Measurements from ENCODE around the gene AUTS2. TPM values are rescaled to one million over a fixed set of nuclear protein-coding genes. Genes with fewer than 3 reads are reported as not detected.

AUTS2 gene
- total RNA-seq, 1 donor from 2014 or later, result 0.20 TPM

DNA sequence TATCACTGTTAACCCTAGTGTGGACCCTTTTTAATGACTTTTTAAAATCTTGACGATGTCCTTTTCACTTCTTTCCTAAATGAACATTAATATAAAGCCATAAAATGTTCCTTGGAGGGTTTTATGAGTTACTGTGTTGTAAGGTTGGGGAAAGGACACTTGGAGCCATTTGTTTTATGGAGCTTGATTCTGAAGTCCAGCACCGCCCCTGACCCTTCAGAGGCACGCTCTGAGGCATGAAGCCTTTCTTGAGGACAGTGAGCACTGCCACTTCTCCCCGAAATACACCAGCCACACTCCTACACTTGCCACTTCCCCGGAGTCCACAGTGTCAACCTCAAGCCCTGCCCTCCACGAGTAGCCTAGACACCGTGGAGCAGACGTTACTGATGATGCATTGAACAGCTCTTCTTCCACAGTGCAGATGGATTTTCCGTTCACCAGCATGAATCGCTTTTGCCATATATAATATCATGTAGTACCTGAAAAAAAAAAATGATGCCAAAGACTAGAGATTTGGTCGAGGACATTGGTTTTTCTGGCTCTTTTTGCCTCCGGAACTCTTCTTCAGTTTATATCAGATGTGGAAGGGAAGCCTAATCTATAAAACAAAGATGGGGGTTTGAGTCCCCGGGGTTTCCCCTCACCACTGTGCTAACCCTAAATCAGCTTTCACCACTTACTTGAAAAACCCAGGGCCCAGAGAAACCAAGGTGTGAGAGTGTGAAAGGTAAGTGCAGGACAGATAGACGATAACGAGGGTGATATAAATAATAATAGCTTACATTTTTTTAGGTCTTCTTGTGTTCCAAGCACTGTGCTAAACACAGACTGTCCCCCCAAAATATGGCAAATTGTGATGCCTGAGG lies 881.1 kb downstream of the AUTS2 start:
- DNase-seq (ENCODE audit: low read depth, low spot score), result no peak

DNA sequence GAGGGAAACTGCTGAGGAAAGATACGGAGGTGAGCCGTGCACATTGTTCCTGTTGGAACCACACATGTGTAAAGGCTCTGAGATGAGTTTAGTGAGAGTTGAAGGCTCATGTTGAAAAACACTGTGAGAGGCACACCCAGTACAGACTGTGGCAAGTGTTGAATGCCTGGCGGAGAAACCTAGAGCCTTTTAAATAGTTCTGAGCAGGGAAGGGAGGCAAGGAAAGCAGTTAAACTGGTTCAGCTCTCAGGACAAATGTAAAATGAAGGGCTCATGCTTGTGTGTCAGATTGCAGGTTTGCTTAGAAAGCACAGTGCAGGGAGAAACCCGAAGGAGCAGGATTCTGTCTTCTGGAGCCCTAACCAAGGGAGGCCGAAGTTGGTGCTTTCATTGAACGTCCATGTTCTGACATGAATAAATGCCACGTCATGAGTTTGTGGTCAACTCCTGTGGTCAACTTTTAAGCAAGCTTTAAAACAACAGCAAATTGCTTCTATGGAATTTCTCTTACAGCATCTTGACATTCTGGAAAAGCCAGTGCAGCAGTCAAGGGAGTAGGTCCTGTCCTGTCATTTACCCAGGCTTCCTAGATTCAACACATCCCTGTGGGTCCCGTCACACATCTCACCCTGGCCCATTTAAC lies 882.8 kb downstream of the AUTS2 start:
- no peak for DNase-seq (ENCODE audit: low read depth, low spot score)

DNA sequence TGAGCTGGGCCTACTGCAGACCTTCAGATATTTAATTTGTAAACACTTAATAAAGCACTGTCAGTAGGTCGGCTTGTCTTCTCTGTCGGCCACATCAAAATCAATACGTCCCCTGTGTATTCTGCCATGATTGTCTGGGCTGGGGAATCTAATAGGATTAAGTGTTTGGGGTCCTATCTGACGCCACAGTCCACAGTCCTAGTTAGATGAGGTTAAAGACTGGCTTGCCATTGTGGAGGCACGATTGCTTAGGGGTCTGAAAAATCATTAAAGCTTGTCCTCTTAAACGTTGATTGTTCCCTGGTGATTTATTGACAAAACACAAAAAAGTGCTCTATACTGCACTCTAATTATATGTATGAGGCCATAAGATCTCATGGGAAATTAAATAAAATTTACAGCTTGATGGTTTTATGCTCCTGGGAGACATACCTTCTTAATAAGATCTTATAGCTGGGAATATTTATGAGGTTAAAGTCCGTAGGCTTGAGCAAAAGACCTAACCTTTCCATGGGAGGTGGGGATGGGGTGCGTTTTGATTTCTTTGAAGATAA lies 883.4 kb downstream of the AUTS2 start:
- DNase-seq (ENCODE audit: low read depth, low spot score), result no peak

DNA sequence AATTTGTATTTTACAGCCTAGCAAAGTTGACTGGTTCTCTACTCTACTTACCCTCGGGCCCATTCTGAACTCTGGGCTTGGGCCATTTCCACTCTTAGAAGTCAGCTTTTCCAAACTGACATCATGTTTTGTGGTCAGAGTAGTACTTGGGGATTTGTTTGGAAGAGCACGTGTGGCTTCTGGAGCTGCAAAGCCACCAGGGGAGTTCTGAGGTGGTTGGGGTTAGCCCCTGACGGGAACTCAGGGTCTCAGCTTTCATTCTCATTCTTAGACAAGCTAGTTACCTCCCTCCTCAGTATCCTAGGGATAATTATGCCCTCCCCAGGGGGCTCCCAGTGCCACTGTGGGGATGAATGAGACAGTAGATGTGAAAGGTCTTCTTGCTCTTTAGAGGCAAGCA lies 886.0 kb downstream of the AUTS2 start:
- no peak for DNase-seq (ENCODE audit: low read depth, low spot score)

DNA sequence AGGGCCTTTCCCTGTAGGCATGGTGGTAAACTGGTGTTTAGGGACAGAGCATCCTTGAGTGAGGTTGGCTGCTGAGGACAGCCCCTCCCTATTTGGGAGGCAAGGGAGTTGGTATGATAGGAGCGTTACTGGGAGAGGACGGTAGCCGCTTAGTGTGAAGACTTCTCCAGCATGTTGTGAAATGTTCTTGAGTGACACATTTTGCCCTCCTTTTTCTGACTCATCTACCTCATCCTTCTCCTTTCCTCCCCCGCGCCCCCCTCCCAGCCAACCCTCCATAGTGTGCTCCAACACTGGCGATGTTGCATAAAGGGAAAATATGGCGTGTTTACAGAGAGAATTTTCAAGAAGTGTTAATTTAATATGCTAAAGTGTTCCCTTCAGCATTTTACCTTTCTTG lies 888.7 kb downstream of the AUTS2 start:
- no peak for DNase-seq (ENCODE audit: low read depth, low spot score)

DNA sequence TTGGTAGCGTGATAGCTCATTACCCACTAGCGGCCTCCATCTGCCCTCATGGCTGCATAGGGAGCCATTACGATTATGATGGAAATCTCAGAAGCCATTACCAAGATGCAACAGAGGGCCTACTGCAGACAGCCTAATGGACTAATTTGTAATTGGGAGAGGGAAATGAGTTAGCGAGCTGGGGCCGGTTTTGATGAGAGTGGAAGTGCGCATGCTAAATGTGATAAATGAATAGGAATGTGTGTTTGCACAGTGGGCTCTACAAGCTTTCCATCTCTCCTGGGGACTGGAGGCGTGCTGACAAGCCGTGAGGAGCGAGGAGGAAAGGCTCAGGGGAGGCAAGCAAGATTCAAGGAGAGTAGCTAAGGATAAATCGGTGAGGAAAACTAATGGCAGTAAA lies 889.2 kb downstream of the AUTS2 start:
- no peak for DNase-seq (ENCODE audit: low read depth, low spot score)

DNA sequence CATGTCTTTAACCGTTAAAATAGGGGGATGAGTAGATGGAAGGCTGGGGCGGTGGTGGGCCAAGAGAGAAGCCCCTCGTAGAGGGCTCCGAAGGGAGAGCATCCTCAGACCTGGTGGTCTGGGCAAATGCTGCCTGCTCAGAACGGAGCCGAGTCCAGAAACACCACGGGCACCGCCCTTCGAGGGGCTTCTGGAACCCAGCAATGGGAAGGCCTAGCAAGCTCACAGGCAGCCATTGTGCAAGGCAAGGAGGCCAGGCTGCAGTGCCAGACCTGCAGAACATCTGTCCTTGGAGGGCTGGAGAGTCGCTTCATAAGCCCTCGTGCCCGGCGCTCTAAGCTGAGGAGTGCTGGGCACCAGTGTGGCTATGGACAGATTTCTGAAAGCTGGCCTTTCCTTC lies 889.6 kb downstream of the AUTS2 start:
- no peak for DNase-seq (ENCODE audit: low read depth, low spot score)

DNA sequence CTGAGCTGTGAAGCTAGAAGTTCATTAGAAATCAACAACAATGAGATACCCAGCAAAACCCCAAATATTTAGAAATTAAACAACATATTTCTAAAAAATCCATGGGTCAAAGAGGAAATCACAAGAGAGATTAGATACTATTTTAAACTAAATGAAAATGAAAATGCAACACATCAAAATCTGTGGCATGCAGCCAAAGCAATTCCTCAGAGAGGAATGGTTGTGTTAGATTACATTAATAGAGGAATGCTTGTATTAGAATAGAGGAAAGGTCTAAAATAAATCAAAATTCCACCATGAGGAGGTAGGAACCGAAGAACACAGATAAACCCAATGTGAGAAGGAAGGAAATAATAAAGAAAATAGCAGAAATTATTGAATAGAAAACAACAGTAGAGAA lies 891.5 kb downstream of the AUTS2 start:
- no peak for DNase-seq (ENCODE audit: low read depth, low spot score)

DNA sequence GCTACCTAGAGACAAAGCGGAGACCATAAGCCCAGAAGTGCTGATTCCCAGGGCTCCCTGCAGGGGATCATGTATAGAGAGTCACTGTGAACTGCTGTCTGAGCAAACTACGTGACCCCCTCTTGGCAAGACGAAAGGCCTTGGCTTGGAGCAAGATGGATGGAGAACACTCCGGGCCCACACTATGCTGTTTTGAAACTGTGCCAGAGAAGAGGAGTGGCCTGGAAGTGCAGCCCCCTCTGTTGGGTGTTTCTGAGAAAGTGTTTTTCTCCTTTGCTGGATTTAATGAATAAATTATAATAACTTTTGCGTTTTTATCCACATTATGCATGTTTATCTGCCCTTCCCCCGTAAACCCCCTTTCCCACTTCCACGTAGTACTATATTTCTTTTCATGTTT lies 894.4 kb downstream of the AUTS2 start:
- no peak for DNase-seq (ENCODE audit: low read depth, low spot score)

DNA sequence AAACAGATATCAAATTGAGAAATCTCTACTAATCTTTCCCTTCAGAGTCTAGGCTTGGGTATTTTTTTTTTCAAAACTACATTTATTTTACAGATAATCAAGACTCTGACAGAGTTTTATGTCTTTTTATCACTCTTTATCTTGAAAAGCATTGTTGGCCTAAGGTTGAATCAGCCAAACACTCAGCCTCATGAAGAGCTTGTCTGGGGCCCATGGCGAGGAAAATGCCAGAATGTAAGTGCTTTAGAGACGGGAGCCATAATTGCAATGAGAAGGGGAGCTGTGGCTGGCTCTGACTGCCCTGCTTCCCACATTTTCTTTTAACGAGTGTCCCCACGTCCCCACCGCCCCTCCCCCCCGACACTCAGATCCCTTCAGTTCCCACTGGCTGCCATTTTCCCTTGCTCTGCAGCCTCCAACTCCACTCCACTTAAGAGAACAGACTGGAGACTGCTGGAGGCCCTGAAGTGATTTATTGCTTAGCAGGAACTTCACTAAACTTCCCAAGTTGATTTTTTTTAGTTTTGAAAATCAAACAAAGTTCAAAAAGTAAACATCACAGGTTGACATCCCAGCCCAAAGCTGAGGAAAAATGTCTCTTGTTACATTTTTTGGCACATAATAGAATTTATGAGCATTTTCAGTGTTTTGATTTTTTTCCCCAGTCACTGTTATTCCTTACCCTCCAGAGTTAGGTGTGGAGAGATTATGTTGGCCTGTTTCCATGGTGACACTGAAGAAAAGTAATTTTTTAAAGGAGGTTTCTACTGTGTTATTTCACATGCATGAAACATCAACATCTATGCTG lies 896.2 kb downstream of the AUTS2 start:
- no peak for DNase-seq (ENCODE audit: low read depth, low spot score)

DNA sequence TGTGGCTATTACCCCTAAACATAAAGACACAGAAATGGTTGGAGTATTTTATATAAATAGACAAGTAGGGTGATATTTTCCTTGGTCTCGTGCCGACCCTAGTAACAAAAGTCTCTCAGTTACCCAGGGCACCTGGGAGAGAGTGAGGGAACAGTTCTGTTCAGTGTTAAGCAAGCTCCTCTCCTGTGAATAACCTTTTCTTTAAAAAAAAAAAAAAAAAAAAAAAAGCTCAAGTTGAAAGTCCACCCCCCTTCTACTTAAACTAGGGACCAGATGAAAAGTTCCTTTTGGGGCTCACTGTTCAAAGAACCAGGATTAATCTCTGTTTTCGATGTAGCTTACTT lies 896.7 kb downstream of the AUTS2 start:
- DNase-seq (ENCODE audit: low read depth, low spot score), result no peak

DNA sequence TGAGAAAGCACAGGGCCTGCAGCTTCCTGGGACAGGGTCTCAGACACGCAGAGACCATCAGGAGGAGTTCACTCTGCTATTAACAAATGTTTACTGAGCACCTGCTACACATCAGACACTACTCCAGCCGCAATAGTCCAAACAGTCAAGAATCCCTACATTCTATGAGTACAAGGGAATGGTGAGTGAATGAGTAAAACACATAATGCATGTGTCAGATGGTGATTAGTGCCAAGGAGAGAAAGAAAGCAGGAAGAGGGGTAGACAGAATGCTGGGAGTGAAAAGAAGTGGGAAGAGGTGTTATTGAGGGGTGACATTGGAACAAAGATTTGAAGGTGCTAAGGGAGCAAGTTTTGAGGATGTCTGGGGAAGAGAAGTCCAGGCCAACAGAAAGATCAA lies 899.5 kb downstream of the AUTS2 start:
- no peak for DNase-seq (ENCODE audit: low read depth, low spot score)

DNA sequence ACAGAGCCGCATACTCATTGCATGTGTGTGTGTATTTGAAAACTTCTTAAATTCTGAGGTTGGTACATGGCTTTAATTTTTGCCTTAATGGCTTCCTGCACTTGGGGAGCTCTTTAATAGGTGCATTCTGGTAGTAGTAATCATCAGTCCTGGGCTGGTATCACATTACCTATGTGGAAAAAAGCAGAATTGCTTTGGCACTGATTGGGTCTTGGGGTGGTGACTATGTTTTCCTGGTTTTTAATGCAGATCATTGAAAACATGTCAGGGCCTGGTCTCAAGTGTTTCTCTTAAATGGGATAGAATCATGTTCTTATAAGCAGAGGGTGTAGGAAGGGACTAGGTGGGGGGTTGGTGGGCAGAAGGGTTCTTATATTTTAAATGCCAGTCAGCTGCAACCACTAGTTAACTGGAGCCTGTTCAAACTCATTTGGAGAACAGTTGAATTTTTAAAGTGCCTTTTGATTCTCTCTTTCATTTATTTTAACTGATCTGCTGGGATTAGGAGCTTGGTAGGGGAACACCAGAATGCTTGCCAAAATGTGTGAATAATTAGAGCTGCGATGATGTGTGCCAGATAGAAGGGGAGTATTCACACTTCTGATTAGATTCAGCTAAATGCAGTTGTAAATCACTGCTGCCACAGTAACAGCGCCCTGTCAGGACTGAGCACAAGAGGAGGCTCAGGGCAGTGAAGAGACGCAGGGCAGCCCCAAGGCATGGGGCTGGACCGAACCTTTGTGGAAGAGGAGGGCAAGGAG lies 900.1 kb downstream of the AUTS2 start:
- no peak for DNase-seq (ENCODE audit: low read depth, low spot score)

DNA sequence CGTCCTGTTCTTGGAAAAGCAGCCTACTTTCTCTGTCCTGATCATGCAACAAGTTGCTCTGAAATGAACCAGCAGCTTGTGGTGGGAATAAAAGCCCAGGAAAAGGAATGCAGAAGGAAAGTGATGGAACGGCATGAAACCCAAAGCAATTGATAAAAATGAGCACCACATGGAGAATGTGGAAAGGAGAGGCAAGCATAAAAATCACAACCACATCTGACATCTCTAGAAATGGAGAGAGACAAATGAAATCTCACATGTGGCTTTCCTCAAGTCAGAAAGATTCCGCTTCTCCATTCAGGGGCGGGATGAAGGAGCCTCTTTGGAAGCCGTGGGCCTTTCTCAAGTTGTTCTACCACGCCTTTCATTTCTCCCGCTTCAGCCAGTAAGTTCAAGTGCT lies 902.0 kb downstream of the AUTS2 start:
- no peak for DNase-seq (ENCODE audit: low read depth, low spot score)

DNA sequence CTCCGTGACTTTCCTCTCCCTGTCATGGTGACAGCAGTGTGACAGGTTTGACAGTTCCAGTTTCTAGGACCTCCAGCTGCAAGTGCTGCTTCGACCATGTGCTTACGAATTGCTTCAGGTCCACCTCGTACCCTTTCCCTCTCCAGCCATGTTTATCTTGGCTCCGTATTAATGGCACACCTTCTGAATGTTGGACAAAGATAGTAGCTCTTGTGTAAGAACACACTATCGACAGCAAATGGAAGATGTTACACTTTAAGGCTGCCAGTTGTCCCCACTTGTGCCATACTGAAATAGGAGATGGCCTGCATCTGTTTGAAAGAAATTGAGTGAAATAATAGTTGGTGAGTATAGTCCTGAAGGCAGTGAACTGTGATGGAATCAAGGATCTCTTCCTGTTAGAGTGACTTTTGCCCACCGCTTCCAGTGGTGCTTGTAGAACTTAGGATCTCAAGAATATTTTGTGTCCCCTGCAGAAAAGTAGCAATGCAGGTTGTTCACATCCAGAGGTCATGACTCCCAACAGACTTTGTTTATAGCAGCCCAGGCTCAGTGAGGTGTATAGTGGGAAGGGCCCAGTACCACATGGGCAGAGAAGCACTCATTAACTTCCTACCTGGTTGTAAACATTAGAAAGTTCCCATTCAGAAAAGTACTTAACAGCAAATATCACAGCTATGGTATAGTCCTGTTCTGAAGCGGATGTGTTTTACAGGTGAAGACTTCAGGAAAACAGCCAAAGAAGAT lies 904.0 kb downstream of the AUTS2 start:
- DNase-seq (ENCODE audit: low read depth, low spot score), result no peak

DNA sequence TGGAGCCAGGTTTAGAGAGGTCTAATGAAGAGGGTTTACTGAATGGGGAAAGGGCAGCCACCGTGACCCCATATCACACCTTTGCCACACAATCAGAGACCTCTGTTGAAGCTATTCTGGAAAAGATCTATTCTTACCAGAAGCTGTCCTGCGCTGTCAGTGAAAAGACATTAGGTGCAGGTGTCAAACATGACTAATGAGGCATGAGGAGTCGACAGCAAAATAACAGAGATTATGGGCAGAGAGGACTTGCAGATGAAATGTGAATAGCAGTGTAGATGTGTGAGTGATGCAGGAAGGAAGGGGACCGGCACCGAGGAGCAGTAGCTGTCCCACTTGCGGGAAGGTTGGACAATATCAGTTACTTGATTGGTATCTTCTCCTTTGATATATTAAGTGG lies 906.0 kb downstream of the AUTS2 start:
- DNase-seq (ENCODE audit: low read depth, low spot score), result no peak

DNA sequence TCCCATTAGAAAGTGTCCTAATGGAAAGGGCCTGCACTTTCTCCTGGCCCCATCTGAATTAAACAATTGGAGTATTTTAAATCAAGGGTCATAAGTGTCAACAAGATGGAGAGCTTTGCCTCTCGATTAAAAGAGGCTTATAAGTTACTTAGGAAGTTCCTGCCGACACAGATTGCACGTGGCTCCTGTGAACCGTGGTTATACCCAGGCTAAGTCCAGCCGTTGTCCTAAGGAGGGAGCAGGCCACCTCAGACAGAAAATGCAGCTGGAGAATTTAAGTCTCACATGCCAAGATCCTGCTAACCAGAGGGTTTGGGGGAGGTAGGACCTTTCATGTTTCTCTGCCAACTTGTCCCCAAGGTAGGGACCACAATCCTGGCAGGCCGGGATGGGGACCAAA lies 907.2 kb downstream of the AUTS2 start:
- DNase-seq (ENCODE audit: low read depth, low spot score), result no peak

DNA sequence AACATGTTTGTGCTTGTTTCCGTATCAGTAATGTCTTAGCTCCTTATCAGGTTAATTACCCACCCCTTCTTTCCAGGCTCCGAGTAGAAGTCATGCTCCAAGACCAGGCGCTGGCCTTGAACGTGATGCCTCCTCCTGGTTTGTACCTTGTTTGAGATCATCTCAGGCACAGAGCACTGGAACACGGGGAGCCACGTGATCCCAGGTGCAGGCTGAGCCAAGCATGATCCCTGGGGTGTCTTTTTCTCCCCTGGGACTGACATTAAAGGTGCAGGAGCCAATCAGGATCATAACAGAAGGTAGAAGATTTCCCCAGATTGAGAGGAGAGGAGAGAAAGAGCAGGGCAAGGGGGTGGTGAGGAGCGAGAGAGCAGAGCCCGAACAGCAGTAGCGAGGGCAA lies 907.6 kb downstream of the AUTS2 start:
- no peak for DNase-seq (ENCODE audit: low read depth, low spot score)

DNA sequence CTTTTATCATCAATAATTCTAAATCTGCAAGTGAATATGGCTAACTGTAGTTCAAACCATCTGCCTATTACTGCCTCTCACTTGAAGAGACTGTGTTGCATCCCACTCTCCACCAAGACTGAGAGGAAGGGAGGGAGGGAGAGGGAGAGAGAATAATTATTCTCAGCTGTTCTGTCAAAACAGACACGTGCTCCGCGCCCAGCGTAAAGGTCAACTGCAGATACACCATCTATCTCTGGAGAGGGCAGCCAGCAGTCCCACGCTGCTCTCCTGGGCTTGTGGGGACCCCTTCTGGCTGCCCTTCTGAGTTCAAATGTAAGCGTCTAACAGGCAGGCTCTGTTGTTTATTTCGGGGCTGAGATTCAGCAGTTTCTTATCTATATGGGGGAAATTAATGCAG lies 908.2 kb downstream of the AUTS2 start:
- DNase-seq (ENCODE audit: low read depth, low spot score), result no peak

DNA sequence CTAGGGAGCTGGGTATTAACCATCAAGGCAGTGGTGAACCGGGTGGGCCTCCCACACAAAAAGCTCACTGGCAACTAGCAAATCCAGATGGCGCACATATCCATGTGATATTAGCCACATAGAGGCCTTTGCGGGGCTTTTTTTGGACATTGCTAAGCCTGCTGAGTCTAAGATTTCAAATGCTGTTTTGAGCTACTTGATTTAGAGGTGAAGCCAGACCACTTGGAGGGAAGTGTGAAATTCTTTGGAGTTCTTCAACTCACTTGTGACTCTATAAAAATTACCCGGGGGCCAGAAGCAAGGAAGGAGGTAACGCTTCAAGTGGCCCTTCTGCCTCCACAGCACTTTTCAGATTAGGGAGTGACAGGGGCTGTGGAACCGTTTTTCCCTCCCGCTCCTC lies 913.9 kb downstream of the AUTS2 start:
- DNase-seq (ENCODE audit: low read depth, low spot score), result no peak

DNA sequence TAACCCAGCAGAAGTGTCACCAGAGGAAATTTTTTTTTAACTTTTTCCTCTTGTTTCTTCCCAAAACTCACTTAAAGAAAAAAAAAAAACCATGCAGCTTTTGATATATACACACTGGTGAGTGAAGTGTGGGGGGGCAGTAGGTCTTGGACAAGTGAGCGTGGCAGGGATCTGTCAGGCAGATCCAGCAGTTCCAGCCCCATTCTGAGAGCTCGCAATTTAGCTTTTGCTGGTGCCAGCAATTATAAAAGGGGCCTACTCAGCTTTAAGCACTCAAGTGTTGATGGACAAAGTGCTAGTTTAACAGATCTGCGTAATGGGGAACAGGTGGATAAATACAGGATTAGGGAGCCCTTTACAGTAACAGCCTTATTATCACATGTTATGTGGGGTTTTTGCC lies 914.5 kb downstream of the AUTS2 start:
- DNase-seq (ENCODE audit: low read depth, low spot score), result no peak

Data from pulmonary artery endothelial cell (primary cell).